Cardiac fibroblast (primary cell): ENCODE results near the gene GPR82.

Source experiments
- DNase-seq, 2 donors: peaks; one replicate each; pipeline versions ENCODE4 v3.0.0 to v3.0.0-alpha.2; 2010; ENCODE audit warnings: low read depth in 2 of 2
- H3K4me3 ChIP-seq, 2 donors: replicated peaks in 1 of 2; 1 replicate in 1 of 2; 2 replicates in 1 of 2; pipeline ENCODE4 v1.5.1; 2011; ENCODE audit warnings: low read depth in 2 of 2, low read length in 2 of 2, mild to moderate bottlenecking in 2 of 2, moderate library complexity in 1 of 2
- CTCF ChIP-seq: IDR thresholded peaks from one replicate; pipeline ENCODE4 v1.5.1; 2011; ENCODE audit warnings: low read depth, mild to moderate bottlenecking, low read length, inconsistent platforms

The GPR82 gene

GRCh38 chrX:41705680-41706374 lies 18.2 kb upstream of the GPR82 start:
- H3K4me3 ChIP-seq, result no peak overlapping the region
- TF ChIP-seq CTCF, result no peak
- no peak for DNase-seq

- H3K4me3 ChIP-seq, result no peak overlapping the region
- TF ChIP-seq CTCF, result no peak
- no peak for DNase-seq
Measured at GRCh38 chrX:41707218-41707617, 16.8 kb upstream of the GPR82 start.

DNA sequence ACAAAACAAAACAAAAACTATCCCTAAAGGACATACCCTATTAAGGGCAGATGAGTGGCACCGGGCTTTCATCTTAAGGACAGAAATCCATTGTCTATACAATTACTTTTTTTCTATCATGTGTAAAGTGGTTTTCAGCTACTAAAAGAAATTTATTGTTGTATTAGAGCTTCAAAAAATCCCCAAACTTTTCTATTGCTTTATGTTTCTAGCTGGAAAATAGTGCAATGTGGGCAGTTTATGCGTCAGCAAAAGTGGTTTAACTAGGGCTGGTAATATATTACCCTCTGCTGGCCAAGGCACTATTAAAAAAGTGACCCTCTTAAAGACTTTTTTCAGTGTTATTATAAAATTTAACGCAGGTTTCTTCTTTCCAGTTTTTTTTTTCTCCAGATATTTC lies 15.5 kb upstream of the GPR82 start:
- TF ChIP-seq CTCF, result no peak
- H3K4me3 ChIP-seq, result no peak overlapping the region
- no peak for DNase-seq

DNA sequence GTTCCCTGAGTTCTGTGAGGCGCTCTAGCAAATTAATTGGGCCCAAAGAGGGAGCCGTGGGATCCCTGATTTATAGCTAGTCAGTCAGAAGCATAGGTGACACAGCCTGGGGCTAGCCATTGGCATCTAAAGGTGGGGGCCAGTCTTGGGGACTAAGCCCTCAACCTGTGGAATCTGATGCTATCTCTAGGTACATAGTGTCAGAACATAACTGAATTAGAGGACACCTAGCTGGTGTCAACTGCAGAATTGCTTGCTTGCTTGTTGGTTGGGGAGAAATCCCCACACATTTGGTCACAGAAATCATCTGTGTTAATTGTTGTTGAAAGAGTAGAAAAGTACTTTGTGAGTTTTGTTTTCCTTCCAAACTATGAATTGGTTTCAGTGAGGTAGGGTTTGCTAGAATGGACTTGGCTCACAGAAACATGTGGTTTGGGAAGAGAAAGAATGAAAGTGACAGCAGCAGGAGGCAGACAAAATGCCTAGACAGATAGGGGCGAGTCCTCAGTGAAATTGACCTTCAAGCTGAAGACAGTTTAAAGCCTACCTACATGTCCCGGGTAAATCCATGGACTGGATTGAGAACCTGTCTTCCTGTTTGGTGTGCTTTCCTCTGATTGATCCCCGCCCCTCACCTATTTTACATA lies 12.8 kb upstream of the GPR82 start:
- no peak for DNase-seq
- no peak for TF ChIP-seq CTCF
- H3K4me3 ChIP-seq, result no peak overlapping the region

- no peak for DNase-seq
- TF ChIP-seq CTCF, result no peak
- no peak overlapping the region for H3K4me3 ChIP-seq
Measured at GRCh38 chrX:41716222-41716621, 7.8 kb upstream of the GPR82 start.

- DNase-seq, result no peak
Measured at GRCh38 chrX:41716767-41717473, 7.1 kb upstream of the GPR82 start.

More at GRCh38 chrX:41716767-41717473, 7.1 kb upstream of the GPR82 start:
- H3K4me3 ChIP-seq, result no peak overlapping the region
- TF ChIP-seq CTCF, result no peak
